Ishikawa (cell line): ENCODE data around the gene CYYR1.

Experiments
- EP300 ChIP-seq: IDR thresholded peaks from 2 replicates; pipeline ENCODE4 v1.6.1; 2012; ENCODE audit warnings: borderline replicate concordance
- MAX ChIP-seq: IDR thresholded peaks from 2 replicates; pipeline ENCODE4 v1.6.1; 2012
- REST ChIP-seq: IDR thresholded peaks from 2 replicates; pipeline ENCODE4 v1.6.1; 2012; ENCODE audit warnings: low read depth, mild to moderate bottlenecking
- TEAD4 ChIP-seq: IDR thresholded peaks from 2 replicates; pipeline ENCODE4 v1.6.1; 2012

GRCh38 chr21:26546446-26547097, 26.5 kb downstream of the CYYR1 start:
- no peak for TF ChIP-seq EP300
- TF ChIP-seq MAX, result no peak
- TF ChIP-seq REST, result no peak
- no peak for TF ChIP-seq TEAD4
